GM18507 (cell line): ENCODE measurements around the gene LRRC4.

Experiments used
- DNase-seq: peaks from one replicate; pipeline ENCODE4 v3.0.0; 2011; ENCODE audit warnings: low read depth; ENCODE audit not compliant: insufficient read length; ENCODE audit errors: extremely low spot score
- FAIRE-seq: peaks from 2 replicates; lab custom pipeline; 2011; peaks lifted over from hg19 to GRCh38; lab: Jason Lieb, UNC

Gene LRRC4

GRCh38 chr7:128030654-128031611 lies at the start of gene LRRC4:
TSS of gene LRRC4 (minus strand) at chr7:128031437. CDS start at chr7:128030640, 797 bp downstream.
- DNase-seq (peak; percentile 44), FAIRE-seq (no peak)

- no peak for DNase-seq
- FAIRE-seq: no peak
Measured at GRCh38 chr7:128080169-128080568, 48.9 kb upstream of the LRRC4 start.

GRCh38 chr7:128078309-128078708 lies 47.1 kb upstream of the LRRC4 start:
- no peak for FAIRE-seq
- DNase-seq: no peak

GRCh38 chr7:128076796-128077271 lies 45.6 kb upstream of the LRRC4 start:
- FAIRE-seq (no peak), DNase-seq (no peak)

GRCh38 chr7:128076196-128076795 lies 45.1 kb upstream of the LRRC4 start:
- FAIRE-seq: no peak
- DNase-seq: no peak

GRCh38 chr7:128075242-128076095 lies 44.2 kb upstream of the LRRC4 start:
- DNase-seq (no peak), FAIRE-seq (no peak)

- DNase-seq (no peak), FAIRE-seq (no peak)
Measured at GRCh38 chr7:128074736-128075135, 43.5 kb upstream of the LRRC4 start.

GRCh38 chr7:128074336-128074735 lies 43.1 kb upstream of the LRRC4 start:
- FAIRE-seq (no peak), DNase-seq (no peak)

GRCh38 chr7:128073671-128074310 lies 42.6 kb upstream of the LRRC4 start:
- DNase-seq (no peak), FAIRE-seq (no peak)

GRCh38 chr7:128071801-128072200 lies 40.6 kb upstream of the LRRC4 start:
- FAIRE-seq (no peak), DNase-seq (no peak)

- no peak for DNase-seq
- FAIRE-seq: no peak
Measured at GRCh38 chr7:128071376-128071775, 40.1 kb upstream of the LRRC4 start.

GRCh38 chr7:128069373-128070364 lies 38.4 kb upstream of the LRRC4 start:
- no peak for DNase-seq
- no peak for FAIRE-seq

GRCh38 chr7:128068785-128069184 lies 37.5 kb upstream of the LRRC4 start:
- FAIRE-seq (no peak), DNase-seq (no peak)

GRCh38 chr7:128067983-128068382 lies 36.7 kb upstream of the LRRC4 start:
- DNase-seq: no peak
- no peak for FAIRE-seq

- DNase-seq (no peak), FAIRE-seq (no peak)
Measured at GRCh38 chr7:128066858-128067257, 35.6 kb upstream of the LRRC4 start.

- FAIRE-seq (no peak), DNase-seq (no peak)
Measured at GRCh38 chr7:128066395-128066794, 35.2 kb upstream of the LRRC4 start.

GRCh38 chr7:128065872-128066271 lies 34.6 kb upstream of the LRRC4 start:
- FAIRE-seq (no peak), DNase-seq (no peak)

- FAIRE-seq (no peak), DNase-seq (no peak)
Measured at GRCh38 chr7:128063088-128063487, 31.9 kb upstream of the LRRC4 start.
